Effector CD8-positive, alpha-beta T cell (primary cell): ENCODE measurements around the gene GNL2.
"Not testable (repeated sequence)": the region's sequence is repeated elsewhere in the genome, so short reads cannot be mapped to it uniquely, and the experiment has no call there.

ENCODE experiments used
- DNase-seq: peaks from one replicate; lab custom pipeline; 2025; lab: John Stamatoyannopoulos, UW

The GNL2 gene

DNA sequence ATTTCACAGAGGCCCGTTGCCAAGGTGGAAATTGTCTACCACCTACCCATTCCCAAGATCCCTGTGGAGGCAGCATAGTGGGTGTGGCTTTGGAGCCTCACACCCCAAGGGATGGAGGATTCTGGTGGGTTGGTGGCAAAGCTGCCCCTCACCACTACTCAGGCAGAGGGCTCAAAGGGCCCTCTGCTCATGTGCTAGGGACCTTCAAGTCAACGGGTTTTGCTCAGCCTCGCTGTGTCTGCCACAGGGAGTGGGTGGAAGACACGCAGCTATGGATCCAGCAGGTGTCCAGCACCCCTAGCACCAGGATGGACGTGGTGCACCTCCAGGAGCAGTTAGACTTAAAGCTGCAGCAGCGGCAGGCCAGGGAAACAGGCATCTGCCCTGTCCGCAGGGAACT lies 36.7 kb downstream of the GNL2 start:
- no peak for DNase-seq

DNA sequence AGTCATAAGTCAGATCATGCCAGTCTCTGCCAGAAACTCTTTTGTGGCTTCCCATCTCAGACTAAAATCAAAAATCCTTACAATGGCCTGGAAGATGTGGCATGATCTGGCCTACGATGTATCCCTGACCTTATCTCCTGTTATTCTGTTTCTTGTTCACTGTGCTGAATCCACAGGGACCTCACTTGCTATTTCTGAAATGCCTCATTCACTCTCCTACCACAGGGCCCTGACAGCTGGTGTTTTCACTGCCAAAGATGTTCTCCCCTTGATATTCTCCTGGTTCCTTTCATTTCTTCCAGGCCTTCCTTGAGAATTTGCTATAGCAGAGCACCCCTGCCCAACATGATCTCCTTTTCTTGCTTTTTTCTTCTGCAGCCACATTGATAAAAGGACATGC lies 37.3 kb downstream of the GNL2 start:
- DNase-seq: no peak

GRCh38 chr1:37557402-37557801 lies 38.3 kb downstream of the GNL2 start:
- no peak for DNase-seq

GRCh38 chr1:37556712-37557196 lies 39.0 kb downstream of the GNL2 start, which contains the start of gene DNALI1:
TSS of gene DNALI1 (plus strand) at chr1:37556940. CDS start at chr1:37556995, 55 bp downstream.
- DNase-seq: no peak

- DNase-seq: peak; percentile 84
These were observed 41.6 kb downstream of the GNL2 start, which contains the start of gene SNIP1 for GRCh38 chr1:37553927-37554808. TSS of gene SNIP1 (minus strand) at chr1:37554293. CDS start at chr1:37554229, 64 bp downstream.

DNA sequence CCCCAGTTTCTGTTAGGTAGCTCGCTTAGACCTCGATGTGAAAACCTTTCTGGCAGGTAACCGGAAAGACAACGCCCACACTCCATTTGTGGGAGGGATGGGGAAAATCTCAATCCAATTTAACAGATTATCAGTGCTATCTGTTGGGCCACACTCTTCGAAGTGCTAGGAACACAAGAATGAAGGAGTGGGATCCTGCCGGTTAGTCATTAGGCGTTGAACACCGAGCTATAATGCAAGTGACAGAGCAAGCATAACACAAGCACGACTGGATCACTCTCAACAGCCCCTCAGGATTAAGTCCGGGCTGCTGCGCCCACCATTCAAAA lies 42.2 kb downstream of the GNL2 start:
- no peak for DNase-seq

DNA sequence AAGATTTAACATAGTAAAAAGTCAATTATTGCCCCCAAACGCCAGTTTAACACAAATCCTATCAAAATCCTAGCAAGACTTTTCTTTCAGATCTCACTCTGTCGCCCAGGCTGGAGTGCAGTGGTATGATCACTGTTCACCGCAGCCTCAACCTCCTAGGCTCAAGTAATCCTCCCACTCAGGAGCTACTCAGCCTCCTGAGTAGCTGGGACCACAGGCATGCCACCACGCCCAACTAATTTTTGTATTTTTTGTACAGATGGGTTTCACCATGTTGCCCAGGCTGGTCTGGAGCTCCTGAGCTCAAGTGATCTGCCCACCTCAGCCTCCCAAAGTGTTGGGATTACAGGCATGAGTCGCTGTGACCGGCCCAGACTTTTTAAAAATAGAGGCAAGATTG lies 46.4 kb downstream of the GNL2 start:
- DNase-seq: no peak

GRCh38 chr1:37545019-37545418 lies 50.7 kb downstream of the GNL2 start:
- DNase-seq: no peak

DNA sequence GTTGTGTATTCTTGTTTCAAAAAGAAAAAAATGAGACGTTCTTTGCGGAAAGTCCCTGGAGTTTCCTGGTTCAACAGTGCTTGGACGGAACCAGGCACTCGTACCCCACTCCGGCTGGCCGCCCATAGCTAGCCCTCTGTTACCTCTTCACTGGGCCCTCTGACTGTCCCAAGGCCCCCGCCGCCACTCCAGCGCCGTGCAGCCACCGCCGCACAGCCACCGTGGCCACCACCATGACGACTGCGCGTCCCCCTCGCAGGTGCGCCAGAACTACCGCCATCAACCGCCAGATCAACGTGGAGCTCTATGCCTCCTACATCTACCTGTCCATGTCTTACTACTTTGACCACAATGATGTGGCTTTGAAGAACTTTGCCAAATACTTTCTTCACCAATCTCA lies 51.2 kb downstream of the GNL2 start:
- no peak for DNase-seq

DNA sequence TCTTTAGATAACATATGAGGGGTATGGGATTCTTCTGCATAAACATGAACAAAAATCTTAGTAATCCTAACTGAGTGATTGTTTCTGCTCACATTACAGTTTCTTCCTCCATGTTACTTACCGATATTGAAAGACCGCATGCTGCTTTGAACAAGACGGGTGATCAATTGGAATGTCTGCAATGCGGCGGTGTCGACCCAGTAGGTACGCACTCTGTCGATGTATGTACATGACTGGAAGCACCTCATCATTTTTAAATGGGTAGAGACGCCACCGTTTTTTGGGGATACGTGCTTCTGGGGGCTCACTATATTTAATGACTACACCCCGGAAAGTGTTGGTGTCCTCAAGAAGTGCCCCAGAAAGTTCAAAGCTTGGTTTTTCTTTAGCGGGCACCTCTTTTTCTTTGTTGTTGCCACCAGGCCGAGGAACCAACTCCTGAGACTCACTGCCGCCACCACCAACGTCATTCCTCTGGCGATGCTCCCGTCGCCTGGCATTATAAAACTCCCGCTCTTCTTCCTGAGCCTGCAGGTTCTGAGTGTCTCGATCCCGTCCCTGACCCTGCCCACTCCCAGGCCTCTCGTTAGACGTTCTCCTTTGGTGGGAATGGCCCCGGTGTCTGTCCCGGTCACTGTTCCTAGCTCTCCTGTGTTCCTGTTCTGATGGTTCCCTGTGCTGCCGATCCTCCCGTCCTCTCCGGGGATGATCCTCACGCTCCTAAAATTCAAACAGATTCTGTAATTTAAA lies 55.5 kb downstream of the GNL2 start:
- DNase-seq: no peak

DNA sequence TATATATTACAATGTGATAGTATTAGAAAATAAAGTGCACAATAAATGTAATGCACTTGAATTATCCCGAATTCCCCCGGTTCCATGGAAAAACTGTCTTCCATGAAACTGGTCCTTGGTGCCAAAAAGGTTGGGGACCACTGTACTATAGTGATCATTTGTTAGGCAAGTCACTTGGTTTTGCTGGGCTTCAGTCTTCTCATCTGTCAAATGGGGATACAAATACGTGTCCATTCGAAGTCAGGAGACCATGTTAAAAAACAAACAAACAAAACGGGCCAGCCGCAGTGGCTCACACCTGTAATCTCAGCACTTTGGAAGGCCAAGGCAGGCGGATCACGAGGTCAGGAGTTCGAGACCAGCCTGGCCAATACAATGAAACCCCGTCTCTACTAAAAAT lies 56.6 kb downstream of the GNL2 start:
- DNase-seq: not testable (repeated sequence)

DNA sequence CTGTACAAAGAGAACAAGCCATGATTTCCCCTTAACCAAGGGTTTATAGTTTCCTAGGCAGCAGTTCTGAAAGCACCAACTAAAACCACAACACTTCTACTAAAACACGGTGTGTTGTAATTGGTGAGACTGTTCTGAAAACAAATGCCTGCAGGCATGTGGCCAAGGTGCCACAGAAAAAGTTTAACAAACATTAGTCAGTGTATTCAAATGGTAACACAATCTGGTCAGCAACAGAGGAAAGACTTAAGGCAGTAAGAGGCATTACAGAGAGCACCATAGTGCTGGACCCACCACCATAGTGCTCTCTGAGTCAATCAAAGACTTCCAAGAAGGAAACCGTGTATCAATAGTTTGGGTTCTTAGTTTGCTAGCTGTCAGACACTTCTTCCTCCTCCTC lies 58.4 kb downstream of the GNL2 start:
- no peak for DNase-seq

DNA sequence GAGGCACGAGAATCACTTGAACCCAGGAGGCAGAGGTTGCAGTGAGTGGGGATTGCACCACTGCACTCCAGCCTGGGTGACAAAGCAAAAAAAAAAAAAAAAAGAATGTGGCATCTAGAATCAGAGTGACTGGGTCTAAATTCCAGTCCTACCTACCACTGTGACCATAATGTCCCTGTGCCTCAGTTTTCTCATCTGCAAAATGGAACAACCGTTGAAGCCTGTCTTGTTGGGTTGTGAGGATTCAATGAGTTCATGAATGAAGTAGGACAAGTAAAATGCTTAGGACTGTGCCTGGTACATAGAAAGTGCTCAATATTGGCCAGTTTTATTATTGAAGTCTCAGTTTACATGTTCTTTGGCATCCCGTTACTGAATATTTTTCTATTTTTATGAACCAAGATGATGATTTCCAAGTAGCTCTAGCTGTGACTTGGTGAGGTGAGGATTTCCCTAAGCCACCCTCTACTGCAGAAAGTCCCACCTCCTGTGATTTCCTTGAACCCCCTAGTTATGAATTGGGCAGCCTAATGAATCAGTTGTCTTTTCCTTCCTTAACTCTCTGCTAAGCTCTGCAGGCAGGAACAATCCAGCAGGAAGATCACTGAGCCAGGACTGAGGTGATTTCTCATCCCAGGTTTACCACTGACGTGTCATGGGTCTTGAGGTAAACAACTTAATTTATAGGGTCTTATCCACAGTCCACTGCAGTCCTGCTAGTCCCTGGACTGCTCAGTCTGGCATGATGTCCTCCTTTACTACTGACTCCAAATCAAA lies 62.2 kb downstream of the GNL2 start:
- no peak for DNase-seq

DNA sequence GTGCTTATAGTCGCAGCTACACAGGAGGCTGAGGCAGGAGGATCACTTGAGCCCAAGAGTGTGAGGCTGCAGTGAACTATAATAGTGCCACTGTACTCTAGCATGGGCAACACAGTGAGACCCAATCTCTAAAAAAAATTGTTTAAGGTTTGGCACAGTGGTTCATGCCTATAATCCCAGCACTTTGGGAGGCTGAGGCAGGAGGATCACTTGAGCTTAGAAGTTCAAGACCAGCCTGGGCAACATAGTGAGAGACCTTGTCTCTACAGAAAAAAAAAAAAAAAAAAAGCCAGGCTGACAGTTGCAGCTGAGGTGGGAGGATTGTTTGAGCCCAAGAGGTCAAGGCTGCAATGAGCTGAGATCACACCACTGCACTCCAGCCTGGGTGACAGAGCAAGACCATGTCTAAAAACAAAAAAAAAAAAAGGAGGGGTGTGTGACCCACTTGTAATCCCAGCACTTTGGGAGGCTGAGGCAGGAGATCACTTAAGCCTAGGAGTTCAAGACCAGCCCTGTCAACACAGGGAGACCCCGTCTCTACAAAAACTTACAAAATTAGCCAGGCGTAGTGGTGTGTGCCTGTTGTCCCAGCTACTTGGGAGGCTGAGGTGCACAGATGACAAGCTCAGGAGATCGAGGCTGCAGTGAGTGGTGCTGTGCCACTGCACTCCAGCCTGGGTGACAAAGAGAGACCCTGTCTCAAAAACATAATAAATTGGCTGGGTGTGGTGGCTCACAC lies 63.1 kb downstream of the GNL2 start:
- DNase-seq: not testable (repeated sequence)

GRCh38 chr1:37529888-37530287 lies 65.8 kb downstream of the GNL2 start:
- not testable (repeated sequence) for DNase-seq

GRCh38 chr1:37519613-37520012 lies 76.1 kb downstream of the GNL2 start:
- DNase-seq: no peak

DNA sequence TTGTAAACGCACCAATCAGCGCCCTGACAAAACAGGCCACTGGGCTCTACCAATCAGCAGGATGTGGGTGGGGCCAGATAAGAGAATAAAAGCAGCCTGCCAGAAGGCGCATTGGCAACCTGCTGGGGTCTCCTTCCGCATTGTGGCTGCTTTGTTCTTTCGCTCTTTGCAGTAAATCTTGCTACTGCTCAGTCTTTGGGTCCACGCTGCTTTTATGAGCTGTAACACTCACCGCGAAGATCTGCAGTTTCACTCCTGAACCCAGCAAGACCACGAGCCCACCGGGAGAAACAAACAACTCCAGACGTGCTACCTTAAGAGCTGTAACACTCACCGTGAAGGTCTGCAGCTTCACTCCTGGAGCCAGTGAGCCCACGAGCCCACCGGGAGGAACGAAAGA lies 76.8 kb downstream of the GNL2 start:
- peak; percentile 50 for DNase-seq

- not testable (repeated sequence) for DNase-seq
These were observed 77.5 kb downstream of the GNL2 start for GRCh38 chr1:37518241-37518640.

- DNase-seq: no peak
These were observed 78.2 kb downstream of the GNL2 start for GRCh38 chr1:37517569-37517968.
